Measurements from ENCODE around the gene PAIP1.

DNA sequence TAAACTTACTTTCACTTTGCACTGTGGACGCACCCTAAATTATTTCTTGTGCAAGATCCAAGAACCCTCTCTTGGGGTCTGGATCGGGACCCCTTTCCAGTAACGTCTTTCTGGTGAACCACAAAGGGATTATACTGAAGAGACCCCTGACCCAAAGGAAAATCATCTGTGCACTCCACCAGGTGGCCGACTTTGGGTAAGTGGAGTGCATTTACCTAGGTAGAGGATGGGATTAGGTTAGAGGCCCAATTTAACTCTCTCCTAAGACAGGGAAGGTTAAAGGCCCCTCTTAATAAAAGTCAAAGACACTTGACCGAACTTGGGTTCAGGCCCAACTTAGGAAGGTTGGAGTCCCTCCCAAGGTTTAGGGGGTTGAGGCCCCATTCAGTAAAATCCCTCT is 8.2 kb upstream of the PAIP1 start:
- no peak for TF ChIP-seq POLR2AphosphoS5 (IDR thresholded peaks at IDR 0.05)
- TF ChIP-seq, protein P1, sequence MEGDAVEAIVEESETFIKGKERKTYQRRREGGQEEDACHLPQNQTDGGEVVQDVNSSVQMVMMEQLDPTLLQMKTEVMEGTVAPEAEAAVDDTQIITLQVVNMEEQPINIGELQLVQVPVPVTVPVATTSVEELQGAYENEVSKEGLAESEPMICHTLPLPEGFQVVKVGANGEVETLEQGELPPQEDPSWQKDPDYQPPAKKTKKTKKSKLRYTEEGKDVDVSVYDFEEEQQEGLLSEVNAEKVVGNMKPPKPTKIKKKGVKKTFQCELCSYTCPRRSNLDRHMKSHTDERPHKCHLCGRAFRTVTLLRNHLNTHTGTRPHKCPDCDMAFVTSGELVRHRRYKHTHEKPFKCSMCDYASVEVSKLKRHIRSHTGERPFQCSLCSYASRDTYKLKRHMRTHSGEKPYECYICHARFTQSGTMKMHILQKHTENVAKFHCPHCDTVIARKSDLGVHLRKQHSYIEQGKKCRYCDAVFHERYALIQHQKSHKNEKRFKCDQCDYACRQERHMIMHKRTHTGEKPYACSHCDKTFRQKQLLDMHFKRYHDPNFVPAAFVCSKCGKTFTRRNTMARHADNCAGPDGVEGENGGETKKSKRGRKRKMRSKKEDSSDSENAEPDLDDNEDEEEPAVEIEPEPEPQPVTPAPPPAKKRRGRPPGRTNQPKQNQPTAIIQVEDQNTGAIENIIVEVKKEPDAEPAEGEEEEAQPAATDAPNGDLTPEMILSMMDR (IDR thresholded peaks at IDR 0.05) = no peak
- no peak for TF ChIP-seq POLR2A (IDR thresholded peaks at IDR 0.05)

All from stomach (tissue), 4 donors.